NK-92 treated with Interleukin-12 subunit alpha and Interleukin-12 subunit beta, amount 100 ng/mL, for 24 hours (cell line): ENCODE results near the gene LGALS1.
"Not testable (repeated sequence)": the region's sequence is repeated elsewhere in the genome, so short reads cannot be mapped to it uniquely, and the experiment has no call there.

ENCODE experiments used
- DNase-seq: peaks from one replicate; lab custom pipeline; 2025; lab: John Stamatoyannopoulos, UW

LGALS1 gene

DNA sequence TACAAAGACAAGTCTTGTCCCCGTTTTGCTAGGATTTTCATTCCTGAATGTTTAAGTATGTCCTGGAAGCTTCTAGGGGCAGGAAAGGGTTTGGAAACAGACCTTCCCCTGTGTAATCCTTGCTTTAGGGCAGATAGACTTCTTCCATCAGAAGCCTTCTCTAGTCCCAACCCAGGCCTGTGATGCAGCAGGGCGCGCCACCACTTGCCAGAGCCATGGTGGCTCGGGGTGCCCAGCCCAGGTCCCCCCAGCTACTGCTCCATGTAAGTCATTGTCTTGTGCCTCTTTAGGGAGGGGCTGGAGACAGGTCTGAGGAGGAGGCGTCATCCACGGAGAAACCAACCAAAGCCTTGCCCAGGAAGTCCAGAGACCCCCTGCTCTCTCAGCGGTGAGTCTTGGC lies 15.0 kb downstream of the LGALS1 start:
- no peak for DNase-seq

DNA sequence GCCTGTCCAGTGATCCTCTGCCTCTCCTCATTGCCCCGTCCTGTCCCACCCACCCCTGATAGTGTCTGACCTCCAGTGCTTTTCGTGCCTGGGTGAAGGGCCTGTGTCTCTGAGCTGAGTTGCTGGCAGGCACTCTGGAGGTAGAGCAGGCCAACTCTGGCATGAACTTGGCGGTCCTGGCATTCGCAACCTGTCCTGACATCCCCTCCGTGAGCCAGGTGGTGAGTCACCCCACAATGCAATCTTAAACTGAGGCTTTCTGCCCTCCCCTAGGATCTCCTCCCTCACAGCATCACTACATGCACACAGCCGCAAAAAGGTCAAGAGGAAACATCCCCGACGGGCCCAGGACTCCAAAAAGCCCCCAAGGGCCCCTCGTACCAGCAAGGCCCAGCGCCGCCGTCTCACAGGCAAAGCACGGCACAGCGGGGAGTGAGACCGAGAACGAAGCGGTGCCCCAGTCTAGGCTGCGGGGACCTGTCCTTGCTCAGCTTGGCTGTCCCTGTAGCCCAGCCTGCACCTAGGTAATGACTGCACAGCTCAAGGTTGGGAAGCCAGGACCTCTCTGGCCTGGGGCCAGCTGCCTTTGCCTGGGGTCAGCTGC lies 15.6 kb downstream of the LGALS1 start:
- DNase-seq, result no peak

DNA sequence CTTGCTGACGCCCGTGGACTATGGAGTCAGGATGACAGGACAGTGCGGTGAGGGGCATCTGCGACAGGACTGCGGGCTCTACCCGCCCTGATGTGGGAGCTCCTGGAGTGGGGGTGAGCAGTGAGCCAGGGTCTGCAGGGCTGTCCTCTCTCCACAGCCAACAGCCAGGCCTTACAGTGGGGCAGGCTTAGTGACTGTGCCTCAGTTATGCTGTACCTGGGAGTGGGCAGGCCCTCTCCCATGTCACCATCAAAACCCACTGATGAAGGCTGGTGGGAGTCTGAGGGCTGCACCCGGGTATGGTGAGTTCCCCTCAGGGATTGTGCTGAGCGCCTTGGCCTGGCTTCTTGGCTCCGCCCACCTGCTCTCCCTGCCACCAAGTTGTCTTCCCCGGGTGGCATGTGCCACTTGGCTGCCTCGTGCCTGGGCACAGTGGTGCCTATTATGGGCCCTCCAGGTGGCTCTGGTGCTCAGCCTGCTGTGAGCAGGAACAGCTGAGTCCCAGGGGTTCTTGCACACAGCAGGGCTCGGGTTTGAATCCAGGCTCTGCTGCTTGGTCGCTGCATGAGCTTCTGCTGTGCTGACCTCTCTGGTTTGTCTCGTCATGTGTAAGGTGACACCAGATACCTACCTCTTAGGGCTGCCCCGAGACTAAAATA lies 17.3 kb downstream of the LGALS1 start:
- no peak for DNase-seq

DNA sequence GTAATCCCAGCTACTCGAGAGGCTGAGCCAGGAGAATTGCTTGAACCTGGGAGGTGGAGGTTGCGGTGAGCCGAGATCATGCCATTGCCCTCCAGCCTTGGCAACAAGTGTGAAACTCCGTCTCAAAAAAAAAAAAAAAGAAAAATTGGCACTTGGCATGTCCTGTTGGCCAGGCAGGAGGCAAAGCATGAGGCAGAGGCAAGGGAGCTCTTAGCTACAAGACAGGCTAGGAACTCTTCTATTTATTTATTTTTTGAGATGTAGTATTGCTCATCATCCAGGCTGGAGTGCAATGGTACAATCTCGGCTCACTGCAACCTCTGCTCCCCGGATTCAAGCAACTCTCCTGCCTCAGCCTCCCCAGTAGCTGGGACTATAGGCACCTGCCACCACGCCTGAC lies 18.7 kb downstream of the LGALS1 start:
- not testable (repeated sequence) for DNase-seq

DNA sequence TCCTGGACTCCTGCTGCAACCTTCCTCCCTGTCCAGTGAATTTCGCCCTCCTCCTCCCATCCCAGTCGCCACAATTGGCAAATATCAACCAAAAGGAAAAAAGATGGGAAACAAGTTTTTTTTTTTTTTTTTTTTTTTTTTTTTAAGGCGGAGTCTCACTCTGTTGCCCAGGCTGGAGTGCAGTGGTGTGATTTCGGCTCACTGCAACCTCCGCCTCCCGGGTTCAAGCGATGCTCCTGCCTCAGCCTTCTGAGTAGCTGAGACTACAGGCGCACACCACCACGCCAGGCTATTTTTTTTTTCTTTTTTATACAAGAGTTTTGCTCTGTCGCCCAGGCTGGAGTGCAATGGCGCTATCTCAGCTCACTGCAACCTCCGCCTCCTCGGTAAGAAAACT lies 20.8 kb downstream of the LGALS1 start:
- not testable (repeated sequence) for DNase-seq

DNA sequence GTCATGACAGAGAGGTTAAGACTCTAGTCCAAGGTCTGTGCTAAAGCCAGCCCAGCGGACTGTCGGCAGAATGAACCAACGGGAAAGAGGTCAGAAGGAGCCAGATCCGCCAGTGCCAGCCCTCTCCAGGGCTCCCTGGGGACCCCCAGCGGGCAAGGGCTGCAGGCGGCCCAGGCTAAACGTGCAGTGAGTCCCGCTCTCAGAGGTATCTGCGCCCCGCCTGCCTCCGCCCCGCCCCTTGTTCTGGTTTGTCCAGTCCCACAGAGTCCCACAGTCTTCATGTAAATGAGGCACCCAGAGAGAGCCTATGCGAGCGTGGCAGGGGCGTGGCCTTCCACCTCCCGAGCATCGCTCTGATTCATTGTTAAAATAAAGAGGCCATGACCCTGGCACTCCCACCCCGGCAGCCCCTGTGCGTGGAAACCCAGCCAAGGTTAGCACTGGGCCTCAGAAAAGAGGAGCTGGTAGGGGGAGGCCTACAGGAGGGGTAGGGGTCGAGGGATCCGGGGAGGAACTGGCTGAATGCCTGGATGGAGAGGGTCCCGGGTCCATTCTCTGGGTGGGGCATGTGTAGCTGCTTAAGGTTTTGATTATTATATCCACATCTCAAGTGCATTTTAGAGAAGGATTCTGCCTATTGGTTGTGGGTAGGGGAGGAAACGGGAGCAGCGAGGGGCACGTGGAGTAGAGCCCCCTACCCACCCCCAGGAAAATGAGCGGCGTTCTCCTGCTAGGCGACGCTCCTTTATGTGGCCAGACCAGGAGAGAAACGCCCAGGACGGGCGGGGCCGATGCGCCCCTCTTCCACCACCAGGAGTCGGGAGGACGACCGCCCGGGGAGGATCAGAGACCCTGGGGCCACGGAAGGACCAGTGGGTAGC lies 21.5 kb downstream of the LGALS1 start, which contains the start of gene TRIOBP:
Gene TRIOBP (plus strand): TSS at position 392 of the 881 bp plus-strand sequence. CDS start 4,318 bp downstream, outside the sequence.
- no peak for DNase-seq

DNA sequence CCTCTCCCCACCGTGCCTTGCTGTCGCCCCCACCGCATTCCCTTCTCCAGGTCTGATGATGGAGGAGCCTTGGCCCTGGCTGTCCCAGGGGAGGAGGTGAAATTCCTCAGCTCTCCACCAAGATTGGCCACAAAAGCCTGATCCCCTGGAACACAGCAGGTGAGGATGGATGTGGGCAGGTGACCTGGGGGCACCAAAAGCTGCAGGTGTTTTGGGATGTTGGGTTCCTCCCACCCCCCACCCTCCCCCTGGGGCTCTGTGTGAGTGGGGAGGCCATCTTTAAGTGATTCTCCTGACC lies 22.1 kb downstream of the LGALS1 start:
- DNase-seq, result no peak

DNA sequence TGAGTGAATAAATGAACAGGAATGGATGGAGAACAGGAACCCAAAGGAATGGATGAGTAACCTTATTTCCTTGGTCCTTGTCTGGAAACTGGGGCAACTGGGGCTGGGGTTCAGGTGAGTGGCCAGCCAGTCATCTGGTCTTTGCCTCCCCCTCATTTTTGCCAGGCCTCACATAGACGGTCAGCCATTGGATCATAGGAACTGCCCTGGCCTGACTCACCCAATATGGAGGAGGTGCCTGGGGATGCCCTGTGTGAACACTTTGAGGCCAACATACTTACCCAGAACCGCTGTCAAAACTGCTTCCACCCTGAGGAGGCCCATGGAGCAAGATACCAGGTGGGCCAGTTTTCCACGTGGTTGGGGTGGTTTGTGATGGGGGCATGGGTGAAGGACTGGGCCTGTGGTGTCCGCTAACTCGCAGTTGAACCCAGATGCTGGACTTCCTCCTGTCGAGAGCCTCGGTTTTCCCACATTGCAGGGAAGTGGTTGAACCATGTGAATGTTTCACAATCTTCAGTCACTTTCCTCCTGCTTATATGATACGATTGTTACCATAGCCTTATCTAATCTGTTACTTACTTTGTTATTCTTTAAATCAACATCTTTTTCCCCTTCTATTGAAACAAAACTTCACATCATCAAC lies 25.8 kb downstream of the LGALS1 start:
- DNase-seq, result no peak

DNA sequence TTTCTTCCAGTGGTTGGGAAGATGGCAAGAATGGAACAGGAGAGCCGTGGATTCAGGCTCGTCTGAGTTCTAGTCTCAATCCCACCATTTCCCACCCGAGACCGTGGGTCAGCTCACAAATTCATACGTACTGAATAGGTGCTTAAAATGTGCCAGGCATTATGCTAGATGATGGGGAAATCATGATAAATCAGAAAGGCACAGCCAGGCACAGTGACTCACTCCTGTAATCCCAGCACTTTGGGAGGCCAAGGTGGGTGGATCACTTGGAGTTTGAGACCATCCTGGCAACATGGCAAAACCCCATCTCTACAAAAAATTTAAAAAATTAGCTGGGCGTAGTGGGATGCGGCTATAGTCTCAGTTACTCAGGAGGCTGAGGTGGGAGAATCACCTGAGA lies 28.5 kb downstream of the LGALS1 start:
- no peak for DNase-seq

DNA sequence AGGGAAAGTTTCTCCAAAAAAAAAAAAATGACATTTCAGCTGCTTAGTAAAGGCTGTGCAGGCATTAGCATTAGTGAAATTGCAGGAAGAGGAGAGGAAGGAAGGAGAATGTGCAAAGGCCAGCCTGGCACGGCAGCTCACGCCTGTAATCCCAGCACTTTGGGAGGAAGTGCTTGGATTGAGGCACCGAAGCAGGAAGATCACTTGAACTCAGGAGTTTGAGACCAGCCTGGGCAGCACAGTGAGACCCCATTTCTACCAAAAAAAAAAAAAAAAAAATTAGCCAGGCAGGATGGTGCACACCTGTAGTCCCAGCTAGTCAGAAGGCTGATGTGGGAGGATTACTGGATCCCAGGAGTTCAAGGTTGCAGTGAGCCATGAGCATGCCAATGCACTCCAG lies 29.2 kb downstream of the LGALS1 start:
- DNase-seq, result no peak

DNA sequence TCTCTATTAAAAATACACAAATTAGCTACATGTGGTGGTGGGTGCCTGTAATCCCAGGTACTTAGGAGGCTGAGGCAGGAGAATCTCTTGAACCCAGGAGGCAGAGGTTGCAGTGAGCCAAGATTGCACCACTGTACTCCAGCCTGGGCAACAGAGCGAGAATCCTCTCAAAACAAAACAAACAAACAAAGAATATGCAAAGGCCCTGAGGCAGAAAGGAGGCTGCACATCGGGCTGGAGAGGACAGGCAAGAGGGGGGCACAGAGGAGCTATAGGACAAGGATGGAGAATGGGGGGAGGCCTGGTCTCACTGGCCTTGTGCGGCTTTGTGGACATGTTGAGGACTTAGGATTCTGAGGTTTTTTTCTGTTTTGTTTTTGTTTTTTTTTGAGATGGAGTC lies 29.8 kb downstream of the LGALS1 start:
- DNase-seq, result no peak

DNA sequence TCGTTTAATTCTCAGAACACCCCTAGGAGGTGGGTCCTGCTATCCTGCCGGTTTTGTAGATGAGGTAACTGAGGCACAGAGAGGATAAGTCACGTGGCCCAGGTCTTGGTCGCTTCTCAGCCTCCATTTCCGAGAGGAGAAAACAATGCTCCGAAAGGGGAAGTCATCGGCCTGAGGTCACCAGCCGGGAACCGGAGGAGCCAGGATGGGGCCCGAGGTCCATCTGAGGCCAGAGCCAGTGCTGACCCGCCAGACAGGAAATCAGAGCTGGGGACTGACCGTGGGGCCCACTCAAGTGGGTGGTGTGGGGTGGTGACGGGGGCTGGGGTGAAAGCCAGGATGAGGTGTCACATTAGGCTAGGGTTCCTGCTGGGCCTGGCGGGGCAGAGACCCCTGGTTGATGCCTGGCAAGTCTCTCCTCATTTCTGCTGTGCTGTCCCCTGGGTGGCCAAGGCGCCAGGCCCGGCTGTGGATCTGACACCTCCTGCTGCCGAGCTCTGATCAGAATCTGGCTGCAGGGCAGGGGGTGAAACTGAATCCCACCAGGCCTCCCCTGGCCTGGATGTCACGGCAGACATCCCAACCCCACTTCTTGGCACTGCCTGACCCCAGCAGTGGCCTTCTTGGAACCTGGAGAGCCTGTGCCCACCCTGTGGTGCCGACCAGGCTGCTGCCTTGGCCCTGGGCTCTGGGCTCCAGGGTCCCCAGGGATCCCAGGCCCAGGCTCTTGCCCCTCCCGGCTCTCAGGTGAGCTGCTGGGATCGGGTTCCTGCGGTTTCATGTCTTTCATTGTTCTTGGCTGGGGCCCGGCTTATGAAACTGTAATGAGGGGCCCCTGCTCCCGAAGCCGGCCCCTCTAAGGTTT lies 33.4 kb downstream of the LGALS1 start:
- no peak for DNase-seq

DNA sequence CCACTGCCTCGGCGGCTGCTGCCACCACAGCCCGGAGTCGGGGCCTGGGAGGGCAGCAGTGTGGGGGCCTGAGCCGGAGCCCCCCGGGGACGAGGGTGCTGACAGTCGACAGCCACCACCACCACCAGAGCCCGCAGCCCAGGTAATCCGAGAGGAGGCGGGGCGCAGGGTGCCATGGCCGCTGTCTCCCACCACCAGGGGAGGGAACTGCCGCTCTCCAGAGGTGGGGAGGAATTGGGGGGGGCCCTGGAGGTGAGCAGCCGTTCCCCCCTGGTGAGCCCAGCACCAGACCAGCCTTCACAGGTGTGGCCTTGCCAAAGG lies 34.0 kb downstream of the LGALS1 start:
- no peak for DNase-seq

DNA sequence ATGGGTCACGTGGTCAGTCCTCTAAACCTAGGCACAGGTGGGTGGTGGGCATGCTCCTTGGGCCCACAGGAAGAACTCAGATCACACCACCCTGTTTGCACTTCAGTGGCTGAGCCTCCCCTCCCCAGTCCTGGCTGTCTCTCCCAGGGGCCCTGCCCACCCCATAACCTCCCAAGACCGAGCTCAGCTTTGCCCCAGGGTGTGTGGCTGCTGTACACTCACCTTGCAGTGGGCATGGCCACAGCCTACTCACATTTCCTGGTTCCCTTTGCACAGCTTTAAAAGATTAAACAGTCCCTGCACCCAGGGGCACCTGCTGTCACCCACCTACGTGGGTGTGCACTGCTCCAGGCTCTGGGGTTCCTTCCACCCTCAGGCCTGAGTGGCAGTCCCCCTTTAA lies 35.2 kb downstream of the LGALS1 start:
- no peak for DNase-seq

DNA sequence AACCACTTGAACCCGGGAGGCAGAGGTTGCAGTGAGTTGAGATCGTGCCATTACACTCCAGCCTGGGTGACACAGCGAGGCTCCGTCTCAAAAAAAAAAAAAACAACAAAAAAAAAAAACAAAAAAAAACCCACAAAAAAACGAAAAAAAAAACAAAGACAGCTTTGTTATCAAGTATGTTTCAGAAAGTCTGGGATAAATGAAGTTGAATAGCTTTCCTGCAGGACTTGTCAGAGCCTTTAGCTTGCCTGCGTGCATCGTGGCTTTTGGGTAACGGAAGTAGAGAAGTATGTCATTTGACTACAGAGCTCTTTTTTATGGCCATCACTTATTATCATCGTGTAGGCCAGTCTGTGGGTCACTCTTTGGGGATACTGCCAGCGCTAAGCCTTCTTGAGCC lies 36.1 kb downstream of the LGALS1 start:
- DNase-seq, result no peak

DNA sequence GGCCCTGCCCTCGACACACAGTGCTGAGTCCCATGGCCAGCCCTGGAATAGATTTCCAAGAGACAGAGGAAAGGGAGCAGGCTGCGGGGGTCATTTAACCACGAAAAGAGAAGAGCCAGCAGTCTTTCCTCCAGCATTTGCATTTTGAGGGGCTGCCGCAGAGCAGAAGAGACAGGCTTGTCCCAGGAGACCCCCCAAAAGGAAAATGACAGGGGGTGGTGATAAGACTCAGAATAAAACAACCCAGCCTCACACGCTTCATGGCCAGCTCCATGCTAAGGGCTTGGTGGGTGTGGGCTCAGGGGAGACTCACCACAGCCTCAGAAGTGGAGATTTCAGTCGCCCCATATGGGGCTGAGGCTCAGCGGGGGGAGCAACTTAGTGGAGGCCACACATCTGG lies 38.3 kb downstream of the LGALS1 start:
- no peak for DNase-seq

DNA sequence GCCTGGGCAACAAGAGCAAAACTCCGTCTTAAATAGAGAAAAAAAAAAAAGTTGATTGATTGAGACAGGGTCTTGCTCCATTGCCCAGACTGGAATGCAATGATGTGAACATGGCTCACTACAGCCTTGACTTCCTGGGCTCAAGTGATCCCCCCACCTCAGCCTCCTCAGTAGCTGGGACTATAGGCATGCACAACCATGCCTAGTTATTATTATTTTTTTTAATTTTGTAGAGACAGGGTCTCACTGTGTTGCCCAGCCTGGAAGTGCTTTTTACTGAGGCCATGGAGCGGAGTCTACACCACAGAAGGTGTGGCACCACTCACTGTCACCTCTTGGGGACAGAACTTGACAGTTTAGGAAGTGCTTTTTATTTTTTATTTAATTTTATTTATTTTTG lies 39.2 kb downstream of the LGALS1 start:
- DNase-seq, result no peak

DNA sequence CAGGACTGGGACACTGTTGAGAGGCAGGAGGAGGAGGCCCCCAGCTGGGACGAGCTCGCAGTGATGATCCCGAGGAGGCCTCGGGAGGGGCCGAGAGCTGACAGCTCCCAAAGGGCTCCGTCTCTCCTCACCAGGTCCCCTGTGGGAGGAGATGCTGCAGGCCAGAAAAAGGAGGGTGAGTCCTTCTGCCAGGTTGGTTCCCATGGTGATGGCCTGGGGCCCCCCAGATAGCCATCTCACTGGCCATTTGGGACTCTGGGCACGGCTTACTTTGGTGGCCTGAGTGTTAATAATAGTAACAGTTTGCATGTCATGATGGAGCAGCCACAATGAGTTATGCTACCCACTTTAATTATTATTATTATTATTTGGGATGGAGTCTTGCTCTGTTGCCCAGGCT lies 40.3 kb downstream of the LGALS1 start:
- no peak for DNase-seq

DNA sequence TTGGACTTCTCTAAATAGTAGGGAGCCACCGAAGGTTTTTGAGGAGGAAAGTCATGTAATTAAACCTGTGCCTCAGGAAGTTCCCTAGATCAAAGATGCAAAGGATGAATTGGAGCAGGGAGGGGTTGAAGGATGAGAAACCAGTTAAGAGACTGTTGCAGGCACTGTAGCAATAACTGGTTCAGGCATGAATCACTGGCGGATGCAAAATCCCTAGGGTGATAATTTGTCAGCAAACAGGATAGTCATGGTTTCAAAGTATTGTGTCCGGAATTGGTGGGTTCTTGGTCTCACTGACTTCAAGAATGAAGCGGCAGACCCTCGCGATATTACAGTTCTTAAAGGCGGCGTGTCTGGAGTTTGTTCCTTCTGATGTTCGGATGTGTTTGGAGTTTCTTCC lies 41.3 kb downstream of the LGALS1 start:
- DNase-seq, result no peak

DNA sequence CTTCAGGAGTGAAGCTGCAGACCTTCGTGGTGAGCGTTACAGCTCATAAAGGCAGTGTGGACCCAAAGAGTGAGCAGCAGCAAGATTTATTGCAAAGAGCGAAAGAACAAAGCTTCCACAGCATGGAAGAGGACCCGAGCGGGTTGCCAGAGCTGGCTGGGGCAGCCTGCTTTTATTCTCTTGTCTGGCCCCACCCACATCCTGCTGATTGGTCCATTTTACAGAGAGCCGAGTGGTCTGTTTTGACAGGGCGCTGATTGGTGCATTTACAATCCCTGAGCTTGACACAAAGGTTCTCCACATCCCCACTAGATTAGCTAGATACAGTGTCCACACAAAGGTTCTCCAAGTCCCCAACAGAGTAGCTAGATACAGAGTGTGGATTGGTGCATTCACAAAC lies 41.8 kb downstream of the LGALS1 start:
- DNase-seq, result not testable (repeated sequence)

DNA sequence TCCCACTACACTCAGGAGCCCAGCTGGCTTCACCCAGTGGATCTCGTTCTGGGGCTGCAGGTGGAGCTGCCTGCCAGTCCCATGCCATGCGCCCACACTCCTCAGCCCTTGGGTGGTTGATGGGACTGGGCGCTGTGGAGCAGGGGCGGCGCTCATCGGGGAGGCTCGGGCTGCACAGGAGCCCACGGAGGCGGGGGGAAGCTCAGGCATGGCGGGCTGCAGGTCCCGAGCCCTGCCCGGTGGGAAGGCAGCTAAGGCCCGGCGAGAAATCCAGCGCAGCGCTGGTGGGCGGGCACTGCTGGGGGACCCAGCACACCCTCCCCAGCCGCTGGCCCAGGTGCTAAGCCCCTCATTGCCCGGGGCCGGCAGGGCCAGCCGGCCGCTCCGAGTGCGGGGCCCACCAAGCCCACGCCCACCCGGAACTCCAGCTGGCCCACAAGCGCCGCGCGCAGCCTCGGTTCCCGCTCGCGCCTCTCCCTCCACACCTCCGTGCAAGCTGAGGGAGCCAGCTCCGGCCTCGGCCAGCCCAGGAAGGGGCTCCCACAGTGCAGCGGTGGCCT lies 42.4 kb downstream of the LGALS1 start:
- DNase-seq, result not testable (repeated sequence)
